ENCODE measurements around the gene ST6GALNAC6. TPM values are rescaled to one million over a fixed set of nuclear protein-coding genes. Genes with fewer than 3 reads are reported as not detected.

ST6GALNAC6 gene
- total RNA-seq, 4 donors from 2014 or later, result 14.5 to 69.4 (median 26.1) TPM

- Histone ChIP-seq H3K27me3 (peaks cover 0 to 40% (median 0%) of the 10 kb centered on the region in 4 donors), H3K9me3 (no peaks in the 10 kb centered on the region), H3K27ac (no peak overlapping the region), H3K4me1 (peaks cover 41 to 60% (median 42%) of the 10 kb centered on the region in 3 donors), H3K36me3 (no peaks in the 10 kb centered on the region), H3K4me3 (no peak overlapping the region)
- no peak for TF ChIP-seq POLR2A (IDR thresholded peaks at IDR 0.05)
- TF ChIP-seq CTCF (IDR thresholded peaks at IDR 0.05), result no peak
- 50 to 66% methylated on average over 3 to 4 of the region's 6 CpGs for WGBS, 2 donors
- DNase-seq, result no peak
- intact Hi-C loops (cut with DNase I), result loop anchor here (5.0 to 10.0 kb wide), 3 partner anchors 136 to 328 kb away; partner anchors contain the start of genes CDK9 and TOR2A
Measured at GRCh38 chr9:127923046-127923445, 23.6 kb upstream of the ST6GALNAC6 start.

DNA sequence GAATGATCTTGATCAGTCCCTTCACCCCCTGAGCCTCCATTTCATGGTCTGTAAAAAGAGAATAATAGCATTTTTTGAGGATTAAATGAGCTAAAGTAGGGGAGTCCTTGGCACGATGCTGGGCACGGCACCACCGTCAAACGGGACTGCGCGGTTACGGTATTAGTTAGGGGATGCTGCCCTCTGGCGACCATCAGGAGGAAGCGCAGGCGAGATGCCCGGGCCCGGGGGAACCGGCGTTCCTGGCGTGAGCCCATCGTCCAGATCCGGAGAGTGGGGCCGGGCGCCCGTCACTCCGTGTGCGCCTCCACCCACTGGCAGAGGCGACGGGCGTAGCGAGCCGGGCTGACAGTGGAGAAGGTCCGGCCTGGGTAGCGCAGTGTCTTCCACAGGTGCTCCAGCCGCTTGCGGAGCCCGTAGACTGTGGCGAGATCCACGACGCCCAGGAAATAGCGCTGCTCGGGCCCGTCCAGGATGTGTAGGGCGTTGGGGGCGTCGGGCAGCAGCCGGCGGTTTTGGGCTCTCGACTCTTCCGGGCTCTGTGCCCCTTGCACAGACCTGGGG, 22.2 kb upstream of the ST6GALNAC6 start:
- Histone ChIP-seq H3K9me3 (no peaks in the 10 kb centered on the region), H3K27me3 (peaks cover 0 to 26% (median 0%) of the 10 kb centered on the region in 4 donors), H3K36me3 (no peaks in the 10 kb centered on the region), H3K27ac (no peak overlapping the region), H3K4me1 (peaks cover 37 to 59% (median 38%) of the 10 kb centered on the region in 3 donors), H3K4me3 (peak overlapping the region in 2 of 4 donors; percentile 25 to 51)
- DNase-seq, result no peak
- intact Hi-C loops (cut with DNase I), result loop anchor here (5.0 to 10.0 kb wide), 3 partner anchors 134 to 327 kb away; partner anchors contain the start of genes CDK9 and TOR2A
- TF ChIP-seq CTCF (IDR thresholded peaks at IDR 0.05) (peak; percentile 88 to 98 (median 96)), POLR2A (IDR thresholded peaks at IDR 0.05) (no peak)
- 2 to 9% methylated on average over 12 to 33 of the region's 45 CpGs for WGBS, 2 donors

GRCh38 chr9:127920794-127921193, 21.4 kb upstream of the ST6GALNAC6 start:
- DNase-seq, result no peak
- H3K27me3 ChIP-seq, result peaks cover 0 to 17% (median 0%) of the 10 kb centered on the region in 4 donors
- no peaks in the 10 kb centered on the region for H3K9me3 ChIP-seq
- 76 to 85% methylated on average over 4 to 7 of the region's 7 CpGs for WGBS, 2 donors
- TF ChIP-seq POLR2A (IDR thresholded peaks at IDR 0.05), result no peak
- TF ChIP-seq CTCF (IDR thresholded peaks at IDR 0.05), result no peak
- H3K27ac ChIP-seq, result peak overlapping the region in 1 of 4 donors; percentile 82
- H3K4me1 ChIP-seq, result peaks cover 38 to 63% (median 44%) of the 10 kb centered on the region in 3 donors
- intact Hi-C loops (cut with DNase I), result loop anchor here (5.0 to 10.0 kb wide), 3 partner anchors 133 to 326 kb away; partner anchors contain the start of genes CDK9 and TOR2A
- H3K4me3 ChIP-seq, result no peak overlapping the region
- H3K36me3 ChIP-seq, result no peaks in the 10 kb centered on the region

DNA sequence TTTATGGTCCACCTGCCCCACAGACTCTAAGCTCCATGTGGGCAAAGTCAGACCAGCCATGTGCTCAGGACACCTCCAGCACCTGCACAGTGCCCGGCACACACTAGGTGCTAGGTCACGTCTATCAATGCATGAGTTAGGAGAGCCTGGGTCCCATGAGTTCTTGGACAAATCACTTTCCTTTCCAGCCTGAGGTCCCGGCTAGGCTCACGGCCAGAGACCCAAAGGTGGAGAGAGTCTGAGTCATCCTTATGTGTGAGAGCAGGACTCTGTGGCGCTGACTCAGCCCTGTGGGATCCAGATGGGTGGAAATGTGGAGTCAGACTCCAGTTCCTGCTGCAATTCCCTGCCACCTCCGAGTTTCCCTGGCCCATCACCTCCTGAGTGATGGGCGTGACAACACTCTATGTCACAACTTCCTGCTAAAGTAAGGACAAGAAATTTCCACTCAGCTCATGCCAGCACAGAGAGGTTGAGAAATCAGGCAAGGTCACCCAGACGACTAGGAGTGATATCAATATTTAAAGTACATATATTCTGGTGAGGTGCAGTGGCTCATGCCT, 19.9 kb upstream of the ST6GALNAC6 start:
- no peaks in the 10 kb centered on the region for H3K9me3 ChIP-seq
- no peak for DNase-seq
- TF ChIP-seq CTCF (IDR thresholded peaks at IDR 0.05) (no peak), POLR2A (IDR thresholded peaks at IDR 0.05) (no peak)
- H3K27me3 ChIP-seq, result peaks cover 0 to 5% (median 0%) of the 10 kb centered on the region in 4 donors
- H3K36me3 ChIP-seq, result peaks cover 0 to 5% (median 0%) of the 10 kb centered on the region in 3 donors
- 21 to 22% methylated on average over 3 to 6 of the region's 8 CpGs for WGBS, 2 donors
- peak overlapping the region; percentile 65 to 87 (median 77) for H3K27ac ChIP-seq
- no peak overlapping the region for H3K4me3 ChIP-seq
- intact Hi-C loops (cut with DNase I), result no loop called here
- H3K4me1 ChIP-seq, result peaks cover 47 to 77% (median 50%) of the 10 kb centered on the region in 3 donors
